Ramos (cell line): Measurements from ENCODE around the gene GPSM1.

ENCODE experiments used
- in situ Hi-C: fragments of 300-500 bp; cut with MboI; formaldehyde crosslinking; loops from one replicate; pipeline ENCODE4 v1.14.3; 2022; ENCODE audit warnings: low sequenced_read_pairs; ENCODE audit not compliant: unreplicated experiment

Gene GPSM1, protein sequence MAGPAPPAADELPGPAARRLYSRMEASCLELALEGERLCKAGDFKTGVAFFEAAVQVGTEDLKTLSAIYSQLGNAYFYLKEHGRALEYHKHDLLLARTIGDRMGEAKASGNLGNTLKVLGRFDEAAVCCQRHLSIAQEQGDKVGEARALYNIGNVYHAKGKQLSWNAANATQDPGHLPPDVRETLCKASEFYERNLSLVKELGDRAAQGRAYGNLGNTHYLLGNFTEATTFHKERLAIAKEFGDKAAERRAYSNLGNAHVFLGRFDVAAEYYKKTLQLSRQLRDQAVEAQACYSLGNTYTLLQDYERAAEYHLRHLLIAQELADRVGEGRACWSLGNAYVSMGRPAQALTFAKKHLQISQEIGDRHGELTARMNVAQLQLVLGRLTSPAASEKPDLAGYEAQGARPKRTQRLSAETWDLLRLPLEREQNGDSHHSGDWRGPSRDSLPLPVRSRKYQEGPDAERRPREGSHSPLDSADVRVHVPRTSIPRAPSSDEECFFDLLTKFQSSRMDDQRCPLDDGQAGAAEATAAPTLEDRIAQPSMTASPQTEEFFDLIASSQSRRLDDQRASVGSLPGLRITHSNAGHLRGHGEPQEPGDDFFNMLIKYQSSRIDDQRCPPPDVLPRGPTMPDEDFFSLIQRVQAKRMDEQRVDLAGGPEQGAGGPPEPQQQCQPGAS

DNA sequence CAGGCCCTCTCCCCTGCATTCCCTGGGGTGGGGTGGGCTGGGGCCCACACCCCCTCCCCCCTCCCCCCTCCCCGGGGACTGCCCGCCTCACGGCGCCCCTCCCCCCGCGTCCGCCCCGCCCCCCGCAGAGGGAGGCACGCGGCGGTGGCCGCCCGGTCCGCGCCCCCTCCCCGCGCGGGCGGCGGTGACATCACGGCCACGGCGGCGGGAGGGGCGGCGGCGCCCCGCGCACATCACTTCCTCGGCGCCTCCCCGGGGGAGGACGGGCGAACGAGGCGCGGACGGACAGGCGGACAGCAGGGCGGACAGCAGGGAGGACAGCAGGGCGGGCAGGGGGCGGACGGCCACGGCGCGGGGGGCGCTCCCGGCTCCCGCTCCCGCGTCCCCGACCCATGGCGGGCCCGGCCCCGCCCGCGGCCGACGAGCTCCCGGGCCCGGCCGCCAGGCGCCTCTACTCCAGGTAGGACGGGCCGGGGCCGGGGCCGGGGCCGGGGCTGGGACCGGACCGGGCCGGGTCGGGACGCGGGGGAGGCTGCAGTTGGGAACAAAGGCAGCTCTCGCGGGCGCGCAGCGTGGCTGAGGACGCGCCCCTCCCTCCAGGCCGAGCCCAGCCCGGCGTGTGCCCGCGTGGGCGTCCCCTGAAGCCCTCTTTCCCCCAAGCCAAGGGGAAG is at the start of gene GPSM1:
Gene GPSM1 (plus strand): TSS at position 236 of the 671 bp plus-strand sequence. CDS start 157 bp downstream, at position 393.
- in situ Hi-C loops: no loop called here

DNA sequence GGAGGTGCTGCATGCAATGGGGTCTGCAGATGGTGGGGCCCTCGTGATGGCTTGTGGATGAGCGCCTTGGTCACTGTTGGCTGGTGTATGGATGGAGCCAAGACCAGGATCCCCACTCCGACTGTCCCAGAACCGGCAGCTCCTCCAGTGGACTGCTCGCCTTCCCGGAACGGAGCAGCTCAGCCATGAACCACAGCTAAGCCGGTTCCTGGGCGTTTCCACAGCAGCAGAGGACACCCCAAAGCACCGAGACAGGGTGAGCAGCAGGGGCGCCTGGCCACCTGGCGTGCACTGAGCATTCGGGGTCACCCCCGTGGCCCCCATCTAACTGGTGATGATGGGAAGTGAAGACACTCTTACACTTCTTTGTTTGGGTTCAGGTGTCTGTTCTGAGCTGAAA is 49.6 kb upstream of the GPSM1 start:
- in situ Hi-C loops: no loop called here

DNA sequence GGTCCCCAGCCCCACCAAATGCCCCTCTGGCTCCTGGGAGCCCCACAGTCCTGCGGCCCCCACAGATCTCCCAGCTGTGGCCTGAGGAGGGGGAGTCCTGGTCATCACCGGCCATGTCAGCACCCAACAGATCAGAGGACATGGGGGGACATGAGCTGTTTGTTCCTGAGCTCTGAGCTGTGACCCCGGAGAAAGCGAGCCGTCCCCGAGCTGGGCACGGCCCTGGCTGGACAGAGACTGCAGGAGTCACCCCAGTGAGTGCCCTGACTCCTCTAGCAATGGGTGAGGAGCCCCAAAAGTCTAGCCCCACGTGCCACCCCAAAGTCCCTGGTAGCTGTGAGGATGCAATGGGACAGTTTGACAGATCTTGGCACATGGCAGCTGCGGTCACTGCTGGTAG is 49.1 kb upstream of the GPSM1 start:
- in situ Hi-C loops: no loop called here

DNA sequence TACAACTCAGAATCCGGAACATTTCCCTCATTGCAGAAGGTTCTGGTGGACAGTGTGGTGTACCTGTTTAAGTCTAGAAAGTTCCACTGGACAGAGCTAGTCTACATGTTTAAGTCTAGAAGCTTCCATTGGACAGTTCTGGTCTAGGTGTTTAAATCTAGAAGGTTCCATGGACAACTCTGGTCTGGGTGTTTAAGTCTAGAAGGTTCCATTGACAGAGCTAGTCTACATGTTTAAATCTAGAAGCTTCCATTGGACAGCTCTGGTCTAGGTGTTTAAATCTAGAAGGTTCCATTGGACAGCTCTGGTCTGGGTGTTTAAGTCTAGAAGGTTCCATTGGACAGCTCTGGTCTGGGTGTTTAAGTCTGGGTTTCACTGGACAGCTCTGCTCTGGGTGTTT is 48.4 kb upstream of the GPSM1 start:
- in situ Hi-C loops: no loop called here

DNA sequence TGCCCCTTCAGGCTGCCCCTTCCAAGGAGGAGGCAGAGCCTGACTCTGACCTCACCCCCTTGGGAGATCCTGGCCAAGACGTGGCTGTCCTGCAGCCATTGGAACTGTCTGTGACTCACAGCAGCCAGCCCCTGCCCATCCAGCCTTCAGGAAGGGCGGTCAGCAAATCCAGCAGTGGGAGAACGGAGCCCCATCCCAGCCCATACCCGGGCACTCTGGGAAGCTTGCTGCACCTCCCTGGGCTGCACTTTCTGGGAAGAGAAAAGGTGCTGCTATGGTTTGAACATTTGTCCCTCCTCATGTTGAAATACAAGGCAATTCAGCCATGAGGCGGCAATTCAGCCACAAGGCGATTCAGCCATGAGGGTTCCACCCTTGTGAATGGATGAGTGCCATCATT is 47.9 kb upstream of the GPSM1 start:
- in situ Hi-C loops: no loop called here

DNA sequence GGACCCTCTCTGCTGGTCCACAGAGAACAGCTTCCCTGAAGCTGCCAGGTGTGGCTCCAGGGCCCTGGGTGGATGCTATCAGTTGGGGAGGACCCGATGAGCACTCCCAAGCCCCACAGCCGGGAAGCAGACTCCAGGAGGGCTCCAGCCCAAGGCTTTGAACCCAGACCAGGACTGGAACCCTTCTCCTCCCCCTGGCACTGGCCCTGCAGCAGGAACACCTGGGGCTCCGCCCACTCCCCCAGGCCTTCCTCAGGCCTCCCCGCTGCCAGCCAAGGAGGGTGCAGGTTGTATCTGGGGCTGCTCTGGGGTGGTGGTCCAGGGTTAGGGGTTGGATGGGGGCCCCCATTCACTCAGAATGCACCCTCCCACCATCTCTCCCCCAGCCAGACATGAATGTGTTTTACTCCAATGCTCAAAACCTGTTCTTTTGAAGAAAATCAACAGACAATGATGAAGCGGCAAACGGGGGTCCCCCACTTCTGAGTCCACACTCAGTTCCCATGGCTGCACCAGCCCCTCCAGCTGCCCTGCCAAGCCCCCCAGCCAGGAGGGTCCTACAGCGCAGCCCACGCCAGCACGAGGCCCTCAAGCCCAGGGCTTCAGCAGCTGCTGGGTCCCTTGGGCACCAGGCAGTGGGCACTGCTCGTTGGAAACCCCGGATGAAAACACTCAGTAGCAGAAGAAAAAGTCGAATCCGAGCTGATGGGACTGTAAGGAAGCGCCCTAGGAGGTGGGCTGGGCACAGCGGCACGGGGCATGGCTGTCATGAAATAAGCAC is 46.6 kb upstream of the GPSM1 start:
- in situ Hi-C loops: loop anchor here (5.0 kb wide), 1 partner anchor 108 kb away; no protein-coding TSS in a partner anchor

DNA sequence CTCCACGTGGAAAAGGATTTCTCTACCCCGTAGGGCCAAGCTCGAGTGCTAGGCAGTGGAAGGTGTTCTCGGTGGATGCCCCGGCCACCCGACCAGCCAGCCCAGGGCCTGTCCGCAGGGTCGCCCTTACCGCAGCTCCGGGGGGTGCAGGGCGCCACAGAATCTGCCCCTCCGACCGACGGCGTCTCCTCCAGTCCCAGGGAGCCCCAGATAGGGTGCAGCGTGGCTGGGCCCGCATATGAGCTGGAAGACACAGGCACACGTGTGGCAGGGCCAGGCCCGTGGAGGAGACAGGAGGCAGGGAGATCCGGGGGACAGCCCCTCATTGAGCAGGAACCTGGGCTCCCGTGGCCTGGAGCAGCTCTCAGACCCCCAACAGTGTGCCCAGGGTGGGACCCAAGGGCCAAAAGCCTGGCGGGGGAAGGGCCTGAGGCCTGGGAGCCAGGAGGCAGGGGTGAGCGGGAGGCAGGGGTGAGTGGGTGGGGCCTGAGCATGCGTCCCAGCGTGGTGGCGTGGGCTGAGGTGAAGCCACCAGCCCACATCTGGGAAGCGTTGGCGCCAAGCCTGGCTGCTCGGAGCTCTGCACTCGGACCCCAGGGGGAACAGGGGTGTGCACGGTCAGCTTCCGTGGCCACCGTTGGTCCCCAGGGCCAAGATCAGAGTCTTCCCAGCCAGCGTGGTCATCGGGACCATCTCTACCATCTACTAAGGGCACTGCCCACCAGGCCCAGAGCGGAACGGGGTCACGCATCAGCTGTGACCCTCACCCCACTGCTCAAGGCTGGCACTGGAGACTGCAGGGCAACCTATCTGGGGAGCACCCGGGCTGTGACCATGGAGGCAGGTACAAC is 45.7 kb upstream of the GPSM1 start:
- in situ Hi-C loops: loop anchor here (5.0 kb wide), 1 partner anchor 109 kb away; no protein-coding TSS in a partner anchor

DNA sequence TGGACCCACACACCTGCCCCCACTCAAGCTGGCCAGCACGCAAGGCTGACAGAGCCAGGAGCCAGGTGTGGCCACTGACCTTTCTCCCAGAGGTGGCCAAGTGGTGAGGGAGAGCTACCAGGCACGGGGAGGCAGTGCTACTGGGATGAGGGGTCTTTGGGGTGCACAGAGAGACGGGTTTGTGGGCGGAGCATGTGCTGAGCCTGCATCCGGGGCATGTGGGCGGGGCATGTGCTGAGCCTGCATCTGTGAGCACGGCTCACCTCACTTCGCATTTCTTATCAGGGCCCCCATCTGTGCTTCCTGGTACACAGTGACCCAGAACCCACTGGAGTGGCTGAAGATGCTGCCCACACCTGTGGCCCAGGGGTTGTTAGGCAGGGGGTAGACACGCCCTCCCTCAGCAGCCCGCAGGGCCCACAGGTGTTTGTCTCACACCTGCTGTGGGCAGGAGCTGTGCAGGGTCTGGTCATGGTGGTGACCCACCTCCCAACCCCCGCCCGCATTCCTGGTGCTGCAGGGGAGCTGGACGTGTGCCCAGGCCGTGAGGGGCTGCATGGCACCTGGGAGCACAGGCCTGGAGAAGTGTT is 45.0 kb upstream of the GPSM1 start:
- in situ Hi-C loops: loop anchor here (5.0 kb wide), 1 partner anchor 110 kb away; no protein-coding TSS in a partner anchor

DNA sequence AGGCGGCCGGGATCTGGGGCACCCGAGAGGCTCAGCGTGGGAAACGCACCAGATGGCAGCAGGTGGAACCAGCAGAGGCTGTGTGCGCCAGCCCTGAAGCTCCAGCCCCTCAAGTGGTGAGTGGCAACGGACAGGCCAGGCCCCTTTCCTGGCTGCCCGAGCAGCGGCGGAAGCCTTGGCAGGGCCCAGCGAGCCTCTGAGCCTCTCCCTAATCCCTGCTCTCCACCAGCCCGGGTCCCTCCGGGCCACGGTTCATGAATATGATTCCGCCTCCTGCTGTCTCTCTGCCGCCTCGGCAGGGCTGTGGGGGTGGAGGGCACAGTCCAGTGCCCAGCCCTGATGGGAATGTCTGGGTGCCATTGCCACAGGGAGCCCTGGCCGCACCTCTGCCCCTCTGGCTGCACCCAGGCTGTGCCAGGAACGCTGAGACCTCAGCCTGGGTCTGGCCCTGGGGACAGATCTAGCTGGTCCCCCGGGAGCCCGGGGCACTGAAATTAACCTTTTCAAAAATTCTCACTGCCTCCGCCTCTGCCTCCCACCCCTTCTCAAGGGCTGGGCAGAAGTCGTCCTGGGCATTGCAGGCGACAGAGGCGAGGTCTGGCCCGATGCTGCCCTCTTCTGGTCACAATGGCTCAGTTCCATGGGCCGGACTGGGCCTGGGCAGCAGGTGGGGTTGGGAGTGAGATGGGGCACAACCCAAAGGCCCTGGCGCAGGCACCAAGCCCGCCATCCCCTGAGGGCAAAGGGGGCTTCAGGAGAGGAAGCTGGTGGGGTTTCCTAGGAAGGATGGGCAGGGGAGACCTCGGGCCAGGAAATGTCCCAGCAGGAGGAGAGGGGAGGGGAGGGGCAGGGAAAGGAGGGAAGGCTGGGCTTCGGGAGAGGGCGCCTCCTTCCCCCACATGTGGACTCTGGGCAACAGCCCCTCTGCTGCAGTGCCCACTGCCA is 43.8 kb upstream of the GPSM1 start:
- in situ Hi-C loops: loop anchor here (5.0 kb wide), 1 partner anchor 111 kb away; no protein-coding TSS in a partner anchor

DNA sequence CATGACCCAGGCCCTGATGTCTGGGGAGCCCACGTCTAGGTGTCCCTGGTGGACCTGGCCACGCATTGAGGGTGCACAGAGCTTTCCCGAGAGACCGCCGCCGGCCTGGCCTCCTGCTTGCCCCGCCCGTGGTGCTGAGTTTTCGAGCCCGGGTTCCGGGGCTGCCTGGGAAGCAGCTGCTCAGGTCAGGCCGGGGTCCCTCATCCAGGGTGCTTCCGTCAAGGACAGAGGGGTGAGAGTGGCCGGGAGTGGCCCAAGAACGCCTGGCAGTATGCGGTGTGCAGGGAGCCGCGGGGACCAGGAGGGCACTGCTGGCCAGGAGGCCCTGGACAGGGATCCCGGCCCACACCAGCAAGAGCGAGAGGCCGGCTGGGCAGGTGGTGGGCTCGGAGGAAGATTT is 43.0 kb upstream of the GPSM1 start:
- in situ Hi-C loops: loop anchor here (5.0 kb wide), 1 partner anchor 112 kb away; no protein-coding TSS in a partner anchor

DNA sequence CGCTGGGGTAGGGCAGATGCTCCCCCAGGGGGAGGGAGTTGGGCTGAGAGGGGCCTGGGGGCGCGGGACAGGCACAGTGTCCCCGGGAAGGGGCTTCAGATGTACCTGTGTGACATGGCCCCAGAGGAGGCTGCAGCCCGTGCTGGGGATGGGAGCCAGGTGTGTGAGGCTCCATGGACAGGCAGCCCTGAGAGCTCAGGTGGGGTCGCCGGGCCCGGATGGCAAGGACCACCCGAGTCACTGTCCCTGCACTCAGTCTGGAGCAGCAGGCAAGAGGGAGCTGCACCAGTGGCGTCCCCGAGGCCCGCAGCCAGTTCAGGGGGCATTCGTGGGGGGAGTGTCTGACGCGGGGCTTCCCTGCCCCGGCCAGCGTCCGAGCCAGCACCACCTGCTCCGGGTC is 42.4 kb upstream of the GPSM1 start:
- in situ Hi-C loops: loop anchor here (5.0 kb wide), 1 partner anchor 113 kb away; no protein-coding TSS in a partner anchor

DNA sequence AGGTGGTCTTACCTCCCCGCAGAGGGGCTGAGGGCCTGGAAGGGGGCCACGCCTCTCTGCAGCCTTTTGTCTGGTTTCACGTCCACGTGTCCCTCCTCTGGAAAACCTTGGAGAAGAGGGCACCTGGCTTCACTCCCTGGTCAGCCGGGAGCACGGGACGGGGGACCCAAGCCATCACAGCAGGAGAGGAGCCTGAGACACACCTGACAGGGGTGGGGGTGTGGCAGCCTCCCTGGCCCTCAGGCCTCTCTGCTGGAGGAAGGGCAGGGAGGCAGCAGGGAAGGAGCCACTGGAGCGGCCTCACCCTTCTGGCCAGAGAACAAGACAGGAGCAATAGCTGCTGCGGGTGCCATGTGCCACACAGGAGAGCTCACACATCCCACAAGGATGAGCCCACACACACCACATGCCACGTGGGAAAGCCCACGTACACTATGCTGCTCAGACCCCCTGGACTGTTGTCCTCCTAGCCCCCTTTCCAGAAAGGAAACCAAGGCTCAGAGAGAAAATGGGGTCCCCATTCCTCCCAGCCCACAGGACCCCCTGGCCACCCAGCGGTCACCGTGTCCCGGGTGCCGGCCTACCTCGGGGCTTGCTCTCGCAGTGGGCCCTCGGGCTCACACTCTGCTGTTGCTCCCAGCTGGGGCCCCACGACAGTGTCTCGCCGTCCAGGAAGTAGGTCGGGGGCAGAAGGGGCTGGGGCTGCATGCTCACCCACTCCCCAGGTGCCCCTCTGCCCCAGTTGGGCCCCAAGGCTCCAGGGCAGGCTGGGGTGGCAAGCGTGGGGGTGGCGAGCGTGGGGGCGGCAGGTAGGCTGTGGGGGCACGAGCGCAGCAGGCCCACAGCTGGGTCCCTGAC is 41.6 kb upstream of the GPSM1 start:
- in situ Hi-C loops: no loop called here

DNA sequence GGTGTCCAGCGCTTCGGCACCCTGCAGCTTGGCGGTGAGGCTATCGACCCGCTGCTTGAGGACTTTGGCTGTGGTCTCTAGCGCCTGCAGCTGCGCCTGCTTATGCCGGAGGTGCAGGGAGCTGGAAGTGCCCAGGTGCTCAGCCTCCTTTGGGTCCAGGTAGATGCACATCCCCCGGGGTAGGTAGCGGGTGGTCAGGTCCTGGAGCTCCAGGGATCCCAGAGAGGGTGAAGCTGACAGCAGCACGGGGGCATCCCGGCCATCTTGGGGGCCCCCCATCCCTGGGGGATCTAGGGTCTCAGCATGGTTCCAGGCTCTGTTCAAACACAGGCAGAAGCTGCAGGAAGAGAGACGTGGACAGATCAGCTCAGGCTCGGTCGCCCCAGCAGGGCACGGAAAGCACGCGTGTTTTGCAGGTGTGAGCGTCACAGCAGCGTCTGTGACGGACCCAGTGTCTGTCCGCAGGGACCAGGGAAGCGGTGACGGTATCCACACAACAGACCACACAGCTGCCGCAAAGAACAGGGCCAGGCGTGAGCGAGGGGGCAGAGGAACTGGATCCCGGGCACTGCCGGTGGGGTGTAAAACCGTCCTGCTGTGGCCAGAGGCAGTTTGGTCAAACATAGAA is 40.9 kb upstream of the GPSM1 start:
- in situ Hi-C loops: no loop called here

DNA sequence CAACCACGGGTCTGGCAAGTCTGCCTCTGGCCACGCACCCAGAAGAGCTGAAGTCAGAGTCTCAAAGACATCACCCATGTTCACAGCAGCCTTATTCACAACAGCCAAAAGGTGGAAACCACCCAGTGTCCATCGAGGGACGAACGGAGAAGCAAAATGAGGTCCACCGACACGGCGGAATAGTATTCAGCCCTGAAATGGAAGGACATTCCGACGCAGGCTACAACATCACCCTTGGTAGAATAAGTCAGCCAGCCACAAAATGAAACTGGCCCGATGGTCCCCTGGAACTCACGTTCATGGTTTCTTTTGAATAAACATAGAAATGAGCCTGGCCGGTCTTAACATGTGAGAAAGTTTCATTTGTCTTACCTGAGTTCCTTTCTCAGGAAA is 40.4 kb upstream of the GPSM1 start:
- in situ Hi-C loops: no loop called here

DNA sequence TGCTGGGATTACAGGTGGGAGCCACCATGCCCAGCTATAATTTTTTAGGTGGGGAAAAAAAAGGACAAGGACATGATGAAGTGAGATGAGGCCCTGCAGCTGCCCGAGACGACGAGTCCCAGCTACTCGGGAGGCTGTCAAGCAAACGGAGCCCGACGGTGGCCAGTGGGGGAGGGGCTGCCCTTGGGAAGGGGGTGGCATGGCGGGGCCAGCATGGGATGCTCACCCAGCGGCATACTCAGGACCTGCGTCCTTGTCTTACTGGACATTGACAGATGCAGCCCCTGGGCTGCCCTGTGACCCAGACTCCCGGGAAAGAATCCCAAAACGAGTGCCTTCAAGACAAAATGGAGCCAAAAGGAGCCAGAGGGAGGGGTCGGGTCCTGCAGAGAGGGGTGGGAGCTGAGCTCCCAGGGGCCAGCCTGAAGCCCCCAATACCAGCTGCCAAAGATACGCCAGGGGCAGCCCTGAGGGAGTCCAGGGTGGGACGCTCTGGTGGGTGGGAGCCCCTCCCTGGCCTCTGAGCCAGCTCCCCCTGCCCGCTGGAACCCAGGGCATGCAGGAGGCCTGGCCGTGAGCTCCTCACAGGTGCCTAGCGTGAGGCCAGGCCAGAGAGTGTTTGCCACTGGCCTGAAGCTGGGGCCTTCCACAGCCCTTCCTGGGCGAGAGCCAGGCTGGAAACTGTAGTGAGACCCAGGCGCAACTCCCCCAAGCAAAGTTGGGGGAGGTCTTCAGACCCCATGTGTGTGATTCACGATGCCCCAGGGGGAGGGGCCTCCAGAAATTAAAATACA is 39.2 kb upstream of the GPSM1 start:
- in situ Hi-C loops: no loop called here
